Measurements from ENCODE around the gene LYRM7.
A peak's percentile ranks its signal among the peaks of the same experiment; 100 is the strongest.
"Not testable (repeated sequence)": the region's sequence is repeated elsewhere in the genome, so short reads cannot be mapped to it uniquely, and the experiment has no call there.

Gene LYRM7

GRCh38 chr5:131170540-131171275, at the start of gene LYRM7:
Gene LYRM7, plus strand, starts transcription at chr5:131170944. Its CDS starts 77 bp downstream, at chr5:131171021.
- peak; percentile 90 to 92 for DNase-seq (ENCODE audit: low read depth in 2 of 2)

- DNase-seq (ENCODE audit: low read depth in 2 of 2) = not testable (repeated sequence)
Observed at GRCh38 chr5:131127244-131127643, 43.5 kb upstream of the LYRM7 start.

DNA sequence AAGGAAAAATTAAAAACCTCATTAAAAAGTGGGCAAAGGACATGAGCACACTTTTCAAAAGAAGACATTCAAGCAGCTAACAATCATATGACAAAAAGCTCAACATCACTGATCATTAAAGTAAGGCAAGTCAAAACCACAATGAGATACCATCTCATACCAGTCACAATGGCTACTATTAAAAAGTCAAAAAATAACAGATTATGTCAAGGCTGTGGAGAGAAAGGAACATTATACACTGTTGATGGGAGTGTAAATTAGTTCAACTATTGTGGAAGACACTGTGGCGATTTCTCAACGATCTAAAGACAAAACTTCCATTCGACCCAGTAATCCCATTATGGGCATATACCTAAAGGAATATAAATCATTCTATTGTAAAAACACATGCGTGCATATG, 41.4 kb upstream of the LYRM7 start:
- no peak for DNase-seq (ENCODE audit: low read depth in 2 of 2)

DNA sequence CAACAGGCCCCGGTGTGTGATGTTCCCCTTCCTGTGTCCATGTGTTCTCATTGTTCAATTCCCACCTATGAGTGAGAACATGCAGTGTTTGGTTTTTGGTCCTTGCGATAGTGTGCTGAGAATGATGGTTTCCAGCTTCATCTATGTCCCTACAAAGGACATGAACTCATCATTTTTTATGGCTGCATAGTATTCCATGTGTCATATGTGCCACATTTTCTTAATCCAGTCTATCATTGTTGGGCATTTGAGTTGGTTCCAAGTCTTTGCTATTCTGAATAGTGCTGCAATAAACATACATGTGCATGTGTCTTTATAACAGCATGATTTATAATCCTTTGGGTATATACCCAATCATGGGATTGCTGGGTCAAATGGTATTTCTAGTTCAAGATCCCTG, 37.7 kb upstream of the LYRM7 start:
- DNase-seq (ENCODE audit: low read depth in 2 of 2) = not testable (repeated sequence)

- not testable (repeated sequence) for DNase-seq (ENCODE audit: low read depth in 2 of 2)
Observed at GRCh38 chr5:131138406-131138805, 32.3 kb upstream of the LYRM7 start.

- DNase-seq (ENCODE audit: low read depth in 2 of 2) = no peak
Observed at GRCh38 chr5:131139321-131139720, 31.4 kb upstream of the LYRM7 start.

DNA sequence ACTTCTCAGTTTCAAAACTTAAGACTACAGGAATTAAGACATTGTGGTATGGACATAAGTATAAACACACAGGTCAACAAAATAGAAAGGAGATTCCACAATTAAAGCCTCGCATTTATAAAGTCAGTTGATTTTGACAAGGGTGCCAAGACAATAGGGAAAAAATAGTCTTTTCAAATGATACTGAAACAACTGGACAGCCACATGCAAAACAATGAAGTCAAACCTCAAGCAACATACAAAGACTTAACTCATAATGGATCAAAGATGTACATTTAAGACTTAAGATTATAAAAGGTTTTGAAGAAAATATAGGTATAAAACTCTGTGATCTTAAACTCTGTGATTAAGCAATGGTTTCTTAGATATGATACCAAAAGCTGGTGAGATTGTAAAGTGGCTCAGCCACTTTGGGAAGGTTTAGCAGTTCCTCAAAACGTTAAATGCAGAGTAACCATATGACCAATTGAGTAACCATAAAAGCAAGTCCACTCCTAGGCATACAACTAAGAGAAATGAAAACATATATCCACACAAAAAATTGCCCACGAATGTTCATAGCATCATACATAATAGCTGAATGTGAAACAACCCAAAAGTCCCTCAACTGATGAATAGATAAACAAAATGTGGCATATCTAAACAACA, 27.6 kb upstream of the LYRM7 start:
- DNase-seq (ENCODE audit: low read depth in 2 of 2) = no peak

GRCh38 chr5:131147258-131147657, 23.5 kb upstream of the LYRM7 start:
- DNase-seq (ENCODE audit: low read depth in 2 of 2) = no peak

GRCh38 chr5:131148835-131149234, 21.9 kb upstream of the LYRM7 start:
- no peak for DNase-seq (ENCODE audit: low read depth in 2 of 2)

DNA sequence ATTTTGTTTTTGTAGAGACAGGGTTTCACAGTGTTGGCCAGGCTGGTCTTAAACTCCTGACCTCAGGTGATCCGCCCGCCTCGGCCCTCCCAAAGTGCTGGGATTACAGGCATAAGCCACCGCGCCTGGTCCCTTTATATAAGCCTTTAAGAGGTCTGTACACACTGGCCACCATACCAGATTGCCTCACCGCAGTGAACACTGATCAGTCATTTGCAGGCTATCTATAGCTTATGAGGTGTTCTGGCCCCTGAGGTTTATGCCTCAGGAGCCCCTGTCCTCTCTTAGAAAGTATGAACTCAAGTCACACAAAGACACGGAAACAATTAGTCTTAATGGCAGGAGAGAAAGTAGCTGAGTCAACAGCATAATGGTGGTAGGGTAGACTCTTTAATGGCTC, 20.3 kb upstream of the LYRM7 start:
- no peak for DNase-seq (ENCODE audit: low read depth in 2 of 2)

DNA sequence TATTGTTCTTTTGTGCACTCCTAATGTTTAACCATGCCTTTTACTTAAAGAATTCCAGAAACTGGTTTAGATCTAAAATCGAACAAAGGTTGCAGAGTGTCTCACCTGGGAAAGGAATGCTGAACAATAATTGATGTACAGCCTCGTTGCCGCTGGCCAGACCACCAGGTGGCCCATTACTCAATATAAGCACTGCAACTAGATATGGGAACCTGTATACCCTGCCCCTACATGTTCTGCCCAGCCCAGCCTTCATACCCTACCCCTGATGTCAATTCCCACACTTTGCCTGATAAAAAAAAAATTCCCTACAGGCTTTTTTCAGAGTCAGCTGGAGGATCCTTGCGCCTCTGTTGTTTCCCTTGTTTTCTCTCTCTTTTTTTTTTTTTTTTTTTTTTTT, 19.5 kb upstream of the LYRM7 start:
- DNase-seq (ENCODE audit: low read depth in 2 of 2) = no peak

- no peak for DNase-seq (ENCODE audit: low read depth in 2 of 2)
Observed at GRCh38 chr5:131156385-131156784, 14.4 kb upstream of the LYRM7 start.

- no peak for DNase-seq (ENCODE audit: low read depth in 2 of 2)
Observed at GRCh38 chr5:131156957-131157356, 13.8 kb upstream of the LYRM7 start.

DNA sequence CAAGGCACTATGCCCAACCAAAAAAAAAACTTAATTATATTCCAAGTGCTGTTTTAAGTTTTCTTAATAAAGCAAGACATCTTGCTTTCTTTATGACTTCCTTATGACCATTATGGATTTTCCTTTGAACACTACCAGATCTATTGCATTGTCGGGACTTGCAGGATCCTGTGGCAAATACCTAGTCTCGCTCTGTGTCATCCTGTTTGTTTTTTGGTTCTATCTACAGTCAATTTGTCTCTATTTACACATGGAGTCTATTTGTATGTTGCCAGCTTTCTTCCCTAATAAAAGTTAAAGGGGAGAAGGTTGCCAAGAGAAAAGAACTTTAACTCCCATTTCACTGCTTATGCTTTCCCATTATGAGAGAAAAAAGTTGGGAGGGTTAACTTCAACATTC, 10.6 kb upstream of the LYRM7 start:
- no peak for DNase-seq (ENCODE audit: low read depth in 2 of 2)

DNA sequence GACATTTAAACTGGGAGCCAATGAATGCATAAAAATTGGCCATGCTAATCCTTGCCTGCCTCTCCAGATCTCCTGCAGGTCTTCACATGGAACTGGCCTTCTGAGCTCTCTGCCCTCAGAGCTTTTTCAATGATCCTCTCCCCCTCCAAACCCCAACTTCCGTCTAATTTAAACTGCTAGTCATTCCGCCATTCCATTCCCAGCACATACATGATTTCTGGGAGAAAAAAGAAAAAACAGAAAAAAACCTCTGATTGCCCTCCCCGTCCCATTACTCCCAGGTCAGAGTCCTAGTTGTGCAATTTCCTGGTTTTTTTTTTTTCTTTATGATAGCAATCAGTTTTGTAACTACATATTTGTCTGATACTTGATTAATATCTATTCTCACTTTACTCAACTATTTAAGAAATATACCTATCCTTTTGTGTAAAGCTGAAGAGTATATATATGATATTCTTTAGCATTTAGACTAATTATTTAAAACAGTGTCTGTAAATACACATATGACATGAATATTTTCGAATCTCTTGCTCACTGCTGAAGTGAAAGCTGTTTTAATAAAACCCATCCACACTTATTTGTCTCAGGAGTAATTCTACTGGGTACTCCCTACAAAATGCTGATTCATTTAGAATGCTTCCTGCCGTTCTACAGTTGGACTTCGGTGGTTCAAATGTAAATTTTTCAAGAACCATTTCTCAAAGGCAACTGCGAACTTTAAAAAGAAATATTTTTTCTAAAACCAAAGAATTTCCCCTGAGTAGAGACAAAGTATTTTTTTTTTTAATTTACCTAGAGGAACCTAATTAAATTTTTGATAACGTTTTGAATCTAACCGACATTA, 7.2 kb upstream of the LYRM7 start:
- no peak for DNase-seq (ENCODE audit: low read depth in 2 of 2)

GRCh38 chr5:131164191-131165118, 6.3 kb upstream of the LYRM7 start:
- DNase-seq (ENCODE audit: low read depth in 2 of 2) = peak; percentile 45 to 48

DNA sequence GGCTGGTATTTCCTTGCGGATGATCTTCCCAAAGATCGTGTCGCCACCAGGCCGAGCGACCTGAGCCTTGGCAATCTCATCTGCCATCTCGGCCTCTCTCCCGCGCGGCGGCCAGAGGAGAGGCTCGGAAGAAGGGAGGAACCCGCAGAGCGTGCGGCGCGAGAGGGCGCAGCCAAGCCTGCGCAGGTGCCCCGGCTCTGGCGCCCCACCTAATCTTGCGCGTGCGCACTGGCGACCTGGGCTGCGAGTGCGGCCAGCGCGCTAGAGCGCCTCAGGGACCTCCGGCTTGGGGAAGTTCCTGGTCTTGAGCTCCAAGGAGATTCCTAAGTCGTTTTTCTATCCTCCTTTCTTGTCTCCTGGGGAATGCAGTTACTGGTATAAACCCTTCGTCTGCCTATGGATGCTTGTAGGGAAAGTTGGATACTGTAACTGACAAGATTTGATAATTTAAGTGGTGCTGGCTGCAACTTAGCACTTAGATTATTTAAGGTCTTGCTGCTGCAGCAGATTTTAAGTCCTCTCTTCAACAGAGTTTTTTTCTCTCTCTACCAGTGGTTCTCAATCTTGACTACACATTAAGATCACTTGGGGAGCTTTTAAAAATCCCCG, 5.5 kb upstream of the LYRM7 start, which contains the start of gene HINT1:
TSS of gene HINT1 (minus strand) at position 138 of the 609 bp plus-strand sequence. CDS start at position 87, 51 bp downstream.
- peak; percentile 85 to 89 for DNase-seq (ENCODE audit: low read depth in 2 of 2)

- no peak for DNase-seq (ENCODE audit: low read depth in 2 of 2)
Observed at GRCh38 chr5:131167615-131168014, 3.1 kb upstream of the LYRM7 start.

GRCh38 chr5:131169810-131170539, 769 bp upstream of the LYRM7 start:
- DNase-seq (ENCODE audit: low read depth in 2 of 2) = no peak

DNA sequence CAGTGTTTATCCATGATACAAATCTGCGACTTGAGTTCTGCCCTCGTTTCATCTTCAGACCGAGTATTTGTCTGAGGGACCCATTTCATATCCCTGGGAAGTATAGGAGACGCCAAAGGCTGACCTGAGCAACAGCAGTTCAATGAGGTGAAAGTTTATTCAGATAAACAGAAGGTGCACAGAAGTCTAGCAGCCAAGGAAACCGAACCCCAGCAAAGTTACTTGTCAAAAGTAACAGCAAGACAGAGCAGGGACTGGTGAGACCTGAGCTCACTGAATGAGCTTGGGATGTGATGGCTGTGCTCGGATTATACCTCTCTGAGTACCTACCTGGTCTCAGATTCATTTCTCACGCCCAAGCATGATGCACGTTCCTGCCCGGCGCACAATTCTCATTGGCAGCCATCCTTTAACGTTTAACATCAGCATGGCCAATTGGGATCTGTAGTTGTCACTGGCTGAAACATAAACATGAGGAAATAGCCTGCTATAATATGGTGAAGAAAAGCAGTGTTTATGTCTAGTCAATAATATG, 599 bp downstream of the LYRM7 start:
- DNase-seq (ENCODE audit: low read depth in 2 of 2) = peak in 1 of 2 experiments; percentile 20

Measured in stimulated activated CD4-positive, alpha-beta T cell treated with anti-CD3 and anti-CD28 coated beads, Interleukin-12 subunit alpha, Interleukin-12 subunit beta, amount 100 ng/mL, for 24 hours (primary cell).